WTC11 (cell line): Measurements from ENCODE around the gene ABL1. TPM values are rescaled to one million over a fixed set of nuclear protein-coding genes. Genes with fewer than 3 reads are reported as not detected.

ENCODE experiments used
- ATAC-seq: fragments of 200-7000 bp; cut with Tn5 transposase; 2 replicates; pipeline ENCODE4 v1.10.0; 2021; ENCODE audit warnings: mild to moderate bottlenecking, moderate library complexity
- CTCF ChIA-PET: fragments of 300-600 bp; sonication (Branson Sonifier 250); formaldehyde crosslinking; loops from one replicate; lab custom pipeline; 2021; ENCODE audit warnings: antibody characterized with exemption; lab: Charles Lee
- POLR2A ChIA-PET: fragments of 350-600 bp; sonication (Branson Sonifier 250); formaldehyde crosslinking; loops from one replicate; lab custom pipeline; 2021; ENCODE audit warnings: antibody characterized with exemption; lab: Charles Lee
- DNase-seq: peaks from one replicate; pipeline ENCODE4 v3.0.0; 2021; ENCODE audit warnings: low spot score
- H3K27ac Mint-ChIP-seq: 2 replicates; pipeline ENCODE4 v1.8.0; 2021; ENCODE audit warnings: mixed read lengths
- H3K27me3 Mint-ChIP-seq: 2 replicates; pipeline ENCODE4 v1.8.0; 2021; ENCODE audit warnings: low read depth, mild to moderate bottlenecking, moderate library complexity, mixed read lengths
- H3K36me3 Mint-ChIP-seq: 2 replicates; pipeline ENCODE4 v1.8.0; 2021; ENCODE audit warnings: mixed read lengths
- H3K4me1 Mint-ChIP-seq: 2 replicates; pipeline ENCODE4 v1.8.0; 2022; ENCODE audit warnings: mixed read lengths
- H3K4me3 Mint-ChIP-seq: 2 replicates; pipeline ENCODE4 v1.8.0; 2021; ENCODE audit warnings: mild to moderate bottlenecking, moderate library complexity, mixed read lengths
- H3K9me3 Mint-ChIP-seq: 2 replicates; pipeline ENCODE4 v1.8.0; 2021; ENCODE audit warnings: mixed read lengths
- ELF4 ChIP-seq: sonication (generic); formaldehyde crosslinking; IDR thresholded peaks from 2 replicates; pipeline ENCODE4 v1.8.1; 2022; ENCODE audit warnings: low read depth, mild to moderate bottlenecking, moderate library complexity, missing genetic modification reagents
- KAT7 ChIP-seq: sonication (generic); formaldehyde crosslinking; IDR thresholded peaks from 2 replicates; pipeline ENCODE4 v1.8.1; 2023; ENCODE audit warnings: missing genetic modification reagents, mild to moderate bottlenecking, borderline replicate concordance
- MLX ChIP-seq: sonication (generic); formaldehyde crosslinking; IDR thresholded peaks from 2 replicates; pipeline ENCODE4 v1.8.1; 2023; ENCODE audit warnings: mild to moderate bottlenecking, missing genetic modification reagents, moderate library complexity
- NR1H2 ChIP-seq: sonication (generic); formaldehyde crosslinking; IDR thresholded peaks from 2 replicates; pipeline ENCODE4 v1.9.0; 2021; ENCODE audit warnings: mild to moderate bottlenecking, moderate library complexity, missing genetic modification reagents
- PREB ChIP-seq: sonication (generic); formaldehyde crosslinking; IDR thresholded peaks from 2 replicates; pipeline ENCODE4 v1.8.1; 2022; ENCODE audit warnings: mild to moderate bottlenecking, missing genetic modification reagents, moderate library complexity, borderline replicate concordance
- RELA ChIP-seq: sonication (generic); formaldehyde crosslinking; IDR thresholded peaks from 2 replicates; pipeline ENCODE4 v1.8.1; 2022; ENCODE audit warnings: missing genetic modification reagents, mild to moderate bottlenecking, borderline replicate concordance
- SMAD3 ChIP-seq: sonication (generic); formaldehyde crosslinking; IDR thresholded peaks from 2 replicates; pipeline ENCODE4 v1.8.0; 2022; ENCODE audit warnings: missing genetic modification reagents, mild to moderate bottlenecking, borderline replicate concordance
- ZBTB43 ChIP-seq: sonication (generic); formaldehyde crosslinking; IDR thresholded peaks from 2 replicates; pipeline ENCODE4 v1.8.1; 2023; ENCODE audit warnings: mild to moderate bottlenecking, missing genetic modification reagents
- ZMAT4 ChIP-seq: fragments of 250-450 bp; sonication (Bioruptor Pico); IDR thresholded peaks from 2 replicates; pipeline ENCODE4 v1.9.0; 2021; ENCODE audit warnings: mild to moderate bottlenecking
- ZNF138 ChIP-seq: sonication (generic); formaldehyde crosslinking; conservative IDR thresholded peaks from 2 replicates; pipeline ENCODE4 v1.8.1; 2022; ENCODE audit warnings: mild to moderate bottlenecking, moderate library complexity, missing genetic modification reagents
- ZNF263 ChIP-seq: sonication (generic); formaldehyde crosslinking; IDR thresholded peaks from 2 replicates; pipeline ENCODE4 v1.8.1; 2022; ENCODE audit warnings: low read depth, mild to moderate bottlenecking, moderate library complexity, missing genetic modification reagents
- total RNA-seq: library from RNA; stranded (reverse); gene quantifications from 3 replicates; pipeline ENCODE4 v1.2.3, GENCODE V29; 2021
- TF ChIP-seq, protein P1 (sequence below): fragments of 250-450 bp; sonication (Bioruptor Pico); IDR thresholded peaks from 2 replicates; pipeline ENCODE4 v1.8.0; 2021; ENCODE audit warnings: mild to moderate bottlenecking
- TF ChIP-seq, protein P2 (sequence below): sonication (generic); formaldehyde crosslinking; IDR thresholded peaks from 2 replicates; pipeline ENCODE4 v1.8.0; 2022; ENCODE audit warnings: mild to moderate bottlenecking, missing genetic modification reagents

The ABL1 gene
- total RNA-seq, 1 experiment from 2014 or later, result 104 TPM

- ChIA-PET POLR2A (interaction anchor here (0.5 to 0.7 kb wide), 2 partner anchors 36 to 166 kb away, joined by 3 to 5 read pairs; no protein-coding TSS in a partner anchor), CTCF (interaction anchor here (0.5 to 1.8 kb wide), 7 partner anchors 14 to 275 kb away, joined by 3 to 8 read pairs (median 5); no protein-coding TSS in a partner anchor)
- Mint-ChIP-seq H3K27me3 (no peaks in the 10 kb centered on the region), H3K36me3 (no peaks in the 10 kb centered on the region), H3K4me1 (peaks cover 16% of the 10 kb centered on the region), H3K27ac (no peak overlapping the region), H3K9me3 (no peaks in the 10 kb centered on the region), H3K4me3 (no peak overlapping the region)
- no peak for TF ChIP-seq ZNF263 (CRISPR knock-in tag)
- no peak for TF ChIP-seq ZNF138
- no peak for TF ChIP-seq ZBTB43 (CRISPR knock-in tag)
- TF ChIP-seq MLX, result no peak
- TF ChIP-seq, protein P1, sequence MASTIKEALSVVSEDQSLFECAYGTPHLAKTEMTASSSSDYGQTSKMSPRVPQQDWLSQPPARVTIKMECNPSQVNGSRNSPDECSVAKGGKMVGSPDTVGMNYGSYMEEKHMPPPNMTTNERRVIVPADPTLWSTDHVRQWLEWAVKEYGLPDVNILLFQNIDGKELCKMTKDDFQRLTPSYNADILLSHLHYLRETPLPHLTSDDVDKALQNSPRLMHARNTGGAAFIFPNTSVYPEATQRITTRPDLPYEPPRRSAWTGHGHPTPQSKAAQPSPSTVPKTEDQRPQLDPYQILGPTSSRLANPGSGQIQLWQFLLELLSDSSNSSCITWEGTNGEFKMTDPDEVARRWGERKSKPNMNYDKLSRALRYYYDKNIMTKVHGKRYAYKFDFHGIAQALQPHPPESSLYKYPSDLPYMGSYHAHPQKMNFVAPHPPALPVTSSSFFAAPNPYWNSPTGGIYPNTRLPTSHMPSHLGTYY (CRISPR knock-in tag), result no peak
- no peak for TF ChIP-seq ZMAT4
- TF ChIP-seq, protein P2, sequence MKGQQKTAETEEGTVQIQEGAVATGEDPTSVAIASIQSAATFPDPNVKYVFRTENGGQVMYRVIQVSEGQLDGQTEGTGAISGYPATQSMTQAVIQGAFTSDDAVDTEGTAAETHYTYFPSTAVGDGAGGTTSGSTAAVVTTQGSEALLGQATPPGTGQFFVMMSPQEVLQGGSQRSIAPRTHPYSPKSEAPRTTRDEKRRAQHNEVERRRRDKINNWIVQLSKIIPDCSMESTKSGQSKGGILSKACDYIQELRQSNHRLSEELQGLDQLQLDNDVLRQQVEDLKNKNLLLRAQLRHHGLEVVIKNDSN (CRISPR knock-in tag), result no peak
- no peak for TF ChIP-seq ELF4 (CRISPR knock-in tag)
- no peak for TF ChIP-seq NR1H2 (CRISPR knock-in tag)
- no peak for TF ChIP-seq PREB (CRISPR knock-in tag)
- no peak for TF ChIP-seq RELA
- TF ChIP-seq KAT7, result no peak
- TF ChIP-seq SMAD3 (CRISPR knock-in tag), result no peak
- ATAC-seq, result no peak
- DNase-seq, result no peak
These were observed 83.2 kb downstream of the ABL1 start for GRCh38 chr9:130918101-130918825.

DNA sequence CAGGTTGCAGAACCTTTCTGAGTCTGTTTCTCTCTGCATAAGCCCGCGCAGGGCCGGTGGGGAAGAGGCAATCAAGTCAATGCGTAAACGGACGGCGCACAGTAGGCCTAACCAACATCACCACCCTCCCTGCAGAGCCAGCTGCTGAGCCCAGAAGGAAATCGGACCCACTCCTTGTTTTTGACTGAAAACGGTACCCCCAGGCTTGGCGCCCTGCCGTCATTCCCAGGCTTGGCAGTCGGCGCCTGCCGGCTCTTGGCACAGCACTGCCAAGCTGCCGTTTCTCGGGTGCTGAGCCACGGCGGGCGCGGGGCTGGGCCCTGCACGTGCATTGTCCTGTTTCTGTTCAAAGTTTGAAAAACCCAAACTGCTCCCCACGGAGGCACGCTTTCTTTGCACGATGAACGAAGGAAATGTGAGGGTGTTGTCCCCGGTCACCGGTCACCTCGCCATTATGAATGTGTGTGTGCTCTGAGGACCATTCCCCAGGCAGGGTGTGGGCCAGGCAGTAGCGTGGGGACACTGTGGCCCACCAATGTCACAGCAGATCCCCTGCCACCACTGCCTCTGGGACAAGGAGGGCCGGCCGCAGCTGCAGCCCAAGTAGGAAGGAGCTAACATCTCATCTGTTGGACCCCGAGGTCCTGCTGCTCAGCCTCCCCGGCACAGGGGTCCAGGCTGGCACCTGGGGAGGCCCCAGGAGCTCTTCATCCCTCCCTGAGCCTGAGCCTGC is 83.9 kb downstream of the ABL1 start:
- ATAC-seq, result no peak
- POLR2A ChIA-PET, result no interaction called here
- TF ChIP-seq ZBTB43 (CRISPR knock-in tag), result no peak
- Mint-ChIP-seq H3K36me3 (no peaks in the 10 kb centered on the region), H3K4me3 (no peak overlapping the region), H3K27me3 (no peaks in the 10 kb centered on the region), H3K9me3 (no peaks in the 10 kb centered on the region), H3K4me1 (peaks cover 12% of the 10 kb centered on the region), H3K27ac (no peak overlapping the region)
- CTCF ChIA-PET, result interaction anchor here (0.9 to 1.7 kb wide), 7 partner anchors 13 to 128 kb away, joined by 3 to 7 read pairs (median 5); no protein-coding TSS in a partner anchor
- DNase-seq, result no peak
